Thoracic aorta (tissue), 2 donors: ENCODE measurements around the gene TUBG2. TPM values are rescaled to one million over a fixed set of nuclear protein-coding genes. Genes with fewer than 3 reads are reported as not detected.

ENCODE experiments used
- ATAC-seq: fragments of 150-250 bp; one replicate; pipeline ENCODE4 v1.8.0; 2017; ENCODE audit warnings: low read depth; ENCODE audit not compliant: insufficient number of reproducible peaks, low FRiP score
- DNase-seq: peaks from one replicate; pipeline ENCODE4 v3.0.0-alpha.2; 2020; ENCODE audit warnings: low spot score
- H3K27ac ChIP-seq, 2 donors: fragments of 200-600 bp; sonication (generic); 1 replicate in 1 of 2; 2 replicates in 1 of 2; pipeline ENCODE4 v1.5.1; 2016; ENCODE audit warnings: mild to moderate bottlenecking in 2 of 2, moderate library complexity in 2 of 2
- H3K27me3 ChIP-seq: fragments of 200-600 bp; sonication (generic); replicated peaks from 2 replicates; pipeline ENCODE4 v1.6.0; 2016; ENCODE audit warnings: mild to moderate bottlenecking; ENCODE audit not compliant: insufficient read depth
- H3K36me3 ChIP-seq: fragments of 200-600 bp; sonication (generic); one replicate; pipeline ENCODE4 v1.5.1; 2016
- H3K4me1 ChIP-seq, 2 donors: fragments of 200-600 bp; sonication (generic); 1 replicate in 1 of 2; 2 replicates in 1 of 2; pipeline versions ENCODE4 v1.5.1 to v1.6.0; 2016; ENCODE audit warnings: low read depth in 2 of 2, mild to moderate bottlenecking in 1 of 2; ENCODE audit not compliant: control insufficient read depth in 1 of 2
- H3K4me3 ChIP-seq: fragments of 200-600 bp; sonication (generic); 2 replicates; pipeline ENCODE4 v1.5.1; 2016; ENCODE audit warnings: mild to moderate bottlenecking
- H3K9me3 ChIP-seq: fragments of 200-600 bp; sonication (generic); 2 replicates; pipeline ENCODE4 v1.5.1; 2016
- total RNA-seq, 2 donors: library from RNA; depleted of rRNA; stranded (reverse); fragments of >200 nt; gene quantifications; one replicate each; pipeline versions ENCODE4 v1.1.0 to v1.2.3, GENCODE V29; 2016
- TF ChIP-seq, protein P1 (sequence below): fragments of 200-600 bp; sonication (generic); IDR thresholded peaks from one replicate; pipeline ENCODE4 v1.5.1; 2019; ENCODE audit warnings: antibody characterized with exemption

The TUBG2 gene
- total RNA-seq, 2 donors from 2014 or later: 47.2 to 49.0 TPM

DNA sequence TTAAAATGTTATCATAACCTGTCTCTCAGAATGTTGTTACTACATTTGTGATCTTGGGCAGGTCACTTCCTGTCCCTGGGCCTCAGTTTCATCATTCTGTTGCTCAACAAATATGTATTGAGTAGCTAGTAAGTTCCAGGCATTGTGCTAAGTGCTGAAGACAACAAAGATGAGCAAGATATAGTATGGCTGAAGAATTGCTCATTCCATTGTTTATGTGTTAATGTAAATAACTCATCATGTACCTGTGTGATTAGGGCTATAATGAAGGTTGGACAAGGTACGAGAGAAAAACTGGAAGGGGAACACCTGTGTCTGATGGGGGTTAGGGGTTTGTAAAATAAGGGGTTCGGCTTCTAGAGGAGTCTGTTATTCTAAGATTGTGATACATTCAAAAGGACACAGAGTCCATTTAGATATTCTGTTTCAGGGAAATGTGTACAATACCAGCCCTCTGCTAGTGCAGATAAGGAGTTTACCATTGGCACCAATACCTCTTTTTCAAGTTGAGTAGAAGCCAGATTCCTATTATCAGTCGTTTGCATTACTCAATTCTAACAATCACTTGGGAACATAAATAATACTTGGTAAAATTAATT, 29.6 kb upstream of the TUBG2 start:
- no peak for ATAC-seq
- Histone ChIP-seq H3K4me3 (no peak overlapping the region), H3K27me3 (no peaks in the 10 kb centered on the region), H3K36me3 (no peaks in the 10 kb centered on the region), H3K27ac (no peak overlapping the region), H3K9me3 (no peaks in the 10 kb centered on the region), H3K4me1 (no peaks in the 10 kb centered on the region)
- TF ChIP-seq, protein P1, sequence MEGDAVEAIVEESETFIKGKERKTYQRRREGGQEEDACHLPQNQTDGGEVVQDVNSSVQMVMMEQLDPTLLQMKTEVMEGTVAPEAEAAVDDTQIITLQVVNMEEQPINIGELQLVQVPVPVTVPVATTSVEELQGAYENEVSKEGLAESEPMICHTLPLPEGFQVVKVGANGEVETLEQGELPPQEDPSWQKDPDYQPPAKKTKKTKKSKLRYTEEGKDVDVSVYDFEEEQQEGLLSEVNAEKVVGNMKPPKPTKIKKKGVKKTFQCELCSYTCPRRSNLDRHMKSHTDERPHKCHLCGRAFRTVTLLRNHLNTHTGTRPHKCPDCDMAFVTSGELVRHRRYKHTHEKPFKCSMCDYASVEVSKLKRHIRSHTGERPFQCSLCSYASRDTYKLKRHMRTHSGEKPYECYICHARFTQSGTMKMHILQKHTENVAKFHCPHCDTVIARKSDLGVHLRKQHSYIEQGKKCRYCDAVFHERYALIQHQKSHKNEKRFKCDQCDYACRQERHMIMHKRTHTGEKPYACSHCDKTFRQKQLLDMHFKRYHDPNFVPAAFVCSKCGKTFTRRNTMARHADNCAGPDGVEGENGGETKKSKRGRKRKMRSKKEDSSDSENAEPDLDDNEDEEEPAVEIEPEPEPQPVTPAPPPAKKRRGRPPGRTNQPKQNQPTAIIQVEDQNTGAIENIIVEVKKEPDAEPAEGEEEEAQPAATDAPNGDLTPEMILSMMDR: no peak
- no peak for DNase-seq

DNA sequence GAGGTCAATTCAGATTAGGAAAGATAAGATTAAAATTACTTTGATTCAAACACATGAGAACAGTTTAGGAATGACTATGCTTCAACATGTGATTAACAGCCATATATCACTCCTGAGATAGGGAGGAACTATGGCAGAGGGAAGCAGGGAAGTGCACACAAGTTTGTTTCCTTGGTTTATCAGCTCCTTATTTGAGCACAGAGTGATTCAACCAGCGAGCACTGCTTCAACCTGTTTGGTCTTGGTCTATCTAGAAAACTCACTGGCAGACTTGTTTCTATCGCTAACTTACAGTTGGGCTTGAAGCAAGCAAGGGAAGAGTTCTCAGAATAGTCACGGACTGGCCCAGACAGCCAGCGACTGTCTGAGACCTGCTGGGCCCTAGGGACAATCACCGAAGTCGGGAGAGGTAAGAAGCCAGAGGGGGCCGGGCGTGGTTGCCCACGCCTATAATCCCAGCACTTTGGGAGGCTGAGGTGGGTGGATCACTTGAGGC, 26.1 kb upstream of the TUBG2 start:
- TF ChIP-seq, protein P1: no peak
- no peaks in the 10 kb centered on the region for H3K27me3 ChIP-seq
- H3K36me3 ChIP-seq: no peaks in the 10 kb centered on the region
- no peaks in the 10 kb centered on the region for H3K9me3 ChIP-seq
- no peak for ATAC-seq
- H3K4me1 ChIP-seq: no peaks in the 10 kb centered on the region
- no peak for DNase-seq
- no peak overlapping the region for H3K4me3 ChIP-seq
- no peak overlapping the region for H3K27ac ChIP-seq

DNA sequence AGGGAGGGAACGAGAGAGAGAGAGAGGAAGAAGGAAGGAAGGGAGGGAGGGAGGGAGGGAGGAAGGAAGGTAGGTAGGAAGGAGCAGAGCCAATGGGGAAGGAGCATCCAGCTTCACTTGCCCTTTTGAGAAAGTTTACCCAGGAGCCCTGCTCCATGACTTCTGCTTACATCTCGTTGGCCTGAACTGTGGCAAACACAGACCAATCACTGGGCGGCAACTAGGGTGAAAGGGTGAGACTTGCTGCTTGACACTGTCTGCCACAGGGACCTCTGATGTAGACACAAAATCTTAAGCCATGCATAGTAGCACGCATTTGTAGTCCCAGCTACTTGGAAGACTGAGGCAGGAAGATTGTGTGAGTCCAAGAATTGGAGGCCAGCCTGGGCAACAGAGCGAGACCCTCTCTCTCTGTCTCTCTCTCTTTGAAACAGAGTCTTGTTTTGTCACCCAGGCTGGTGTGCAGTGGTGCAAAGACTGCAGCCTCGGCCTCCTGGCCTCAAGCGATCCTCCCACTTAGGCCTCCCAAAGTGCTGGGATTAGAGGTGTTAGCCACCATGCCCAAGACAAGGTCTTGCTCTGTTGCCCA, 19.5 kb upstream of the TUBG2 start:
- no peak for ATAC-seq
- Histone ChIP-seq H3K9me3 (no peaks in the 10 kb centered on the region), H3K4me1 (no peaks in the 10 kb centered on the region), H3K36me3 (no peaks in the 10 kb centered on the region), H3K27ac (no peak overlapping the region), H3K4me3 (no peak overlapping the region), H3K27me3 (no peaks in the 10 kb centered on the region)
- TF ChIP-seq, protein P1: no peak
- DNase-seq: no peak

DNA sequence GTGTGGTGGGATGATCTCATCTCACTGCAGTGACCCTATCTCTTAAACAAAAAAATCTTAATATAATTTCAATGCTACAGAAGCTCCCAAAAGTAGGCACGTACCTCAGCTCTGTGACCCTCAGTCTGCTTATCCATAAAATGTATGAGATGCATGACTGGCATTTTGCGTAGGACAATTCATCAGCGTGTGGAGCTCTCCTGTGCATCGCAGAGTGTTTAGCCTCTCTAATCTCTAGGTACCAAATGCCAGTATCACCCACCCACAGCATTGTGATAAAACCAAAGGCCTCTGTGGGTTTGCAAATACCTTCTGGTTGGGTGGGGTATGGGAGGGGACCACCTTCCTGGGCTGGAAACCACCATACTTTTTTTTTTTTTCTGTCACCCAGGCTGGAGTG, 19.0 kb upstream of the TUBG2 start:
- H3K9me3 ChIP-seq: no peaks in the 10 kb centered on the region
- no peak overlapping the region for H3K4me3 ChIP-seq
- no peak for DNase-seq
- TF ChIP-seq, protein P1: no peak
- no peaks in the 10 kb centered on the region for H3K4me1 ChIP-seq
- H3K27me3 ChIP-seq: no peaks in the 10 kb centered on the region
- no peak overlapping the region for H3K27ac ChIP-seq
- ATAC-seq: no peak
- H3K36me3 ChIP-seq: no peaks in the 10 kb centered on the region

DNA sequence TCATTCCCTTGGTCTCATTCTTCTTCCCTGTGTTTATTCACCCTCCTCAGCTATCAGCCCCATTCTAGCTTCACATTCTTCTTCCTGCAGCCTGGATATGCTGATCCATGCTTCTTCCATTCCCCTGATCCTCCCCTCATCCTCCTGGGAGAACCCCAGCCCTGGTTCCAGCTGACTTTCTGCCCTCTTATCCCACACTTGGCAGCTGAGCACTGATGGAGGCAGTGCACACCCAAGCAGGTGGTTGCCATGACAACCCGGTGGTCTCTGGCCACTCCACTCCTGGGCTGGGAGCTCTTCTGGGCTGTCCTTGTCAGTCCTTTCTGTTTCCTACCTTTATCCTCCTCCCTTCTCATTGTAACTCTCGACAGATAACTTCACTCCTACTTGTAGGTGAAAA, 16.7 kb upstream of the TUBG2 start:
- no peak overlapping the region for H3K27ac ChIP-seq
- DNase-seq: no peak
- no peaks in the 10 kb centered on the region for H3K4me1 ChIP-seq
- H3K27me3 ChIP-seq: no peaks in the 10 kb centered on the region
- no peaks in the 10 kb centered on the region for H3K9me3 ChIP-seq
- no peak overlapping the region for H3K4me3 ChIP-seq
- no peaks in the 10 kb centered on the region for H3K36me3 ChIP-seq
- ATAC-seq: no peak
- TF ChIP-seq, protein P1: no peak
